ENCODE results near the gene MRPL24. TPM values are rescaled to one million over a fixed set of nuclear protein-coding genes. Genes with fewer than 3 reads are reported as not detected.

Gene MRPL24
- 10 to 100 TPM; 39.1 to 86.7 TPM for total RNA-seq

DNA sequence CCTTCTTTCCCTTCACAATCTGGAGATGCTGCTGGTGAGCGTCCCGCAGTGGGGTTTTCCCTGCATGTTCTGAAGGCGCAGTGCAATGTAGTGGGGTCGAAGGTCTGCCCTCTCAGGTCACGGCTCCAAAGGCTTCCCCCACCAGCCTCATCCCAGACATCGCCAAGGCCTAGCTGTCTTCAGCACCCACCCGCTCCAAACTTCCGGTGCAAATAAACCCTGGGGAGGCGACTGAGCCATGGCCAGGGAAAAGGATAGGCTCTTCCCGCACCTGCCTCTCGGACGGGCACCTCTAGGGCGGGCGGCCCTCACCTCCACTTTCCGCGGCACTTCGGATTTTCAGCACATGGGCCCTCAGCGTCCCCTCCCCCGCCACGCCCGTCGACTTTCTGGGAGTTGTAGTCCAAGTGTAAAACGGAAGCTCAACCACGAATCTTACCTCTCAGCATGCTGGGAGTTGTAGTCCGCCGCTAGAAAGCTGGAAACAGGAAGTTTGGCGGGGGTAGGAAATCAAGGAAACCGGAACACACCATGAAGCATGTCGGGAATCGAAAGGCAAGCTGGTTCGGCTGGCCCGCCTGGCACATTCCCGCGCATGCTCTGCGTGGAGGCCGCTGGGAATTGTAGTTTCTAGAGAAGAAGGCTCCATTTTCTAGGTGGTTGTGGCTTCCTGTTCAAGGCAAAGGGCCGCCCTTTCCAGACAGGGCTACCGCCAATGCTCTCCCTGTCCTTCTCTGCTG is at the start of gene MRPL24:
TSS of gene MRPL24 (minus strand) at position 348 of the 740 bp plus-strand sequence. CDS start 2,384 bp downstream, outside the sequence.
- Histone ChIP-seq H3K4me1 (peaks cover under 1% of the 10 kb centered on the region), H3K9me3 (no peaks in the 10 kb centered on the region)

DNA sequence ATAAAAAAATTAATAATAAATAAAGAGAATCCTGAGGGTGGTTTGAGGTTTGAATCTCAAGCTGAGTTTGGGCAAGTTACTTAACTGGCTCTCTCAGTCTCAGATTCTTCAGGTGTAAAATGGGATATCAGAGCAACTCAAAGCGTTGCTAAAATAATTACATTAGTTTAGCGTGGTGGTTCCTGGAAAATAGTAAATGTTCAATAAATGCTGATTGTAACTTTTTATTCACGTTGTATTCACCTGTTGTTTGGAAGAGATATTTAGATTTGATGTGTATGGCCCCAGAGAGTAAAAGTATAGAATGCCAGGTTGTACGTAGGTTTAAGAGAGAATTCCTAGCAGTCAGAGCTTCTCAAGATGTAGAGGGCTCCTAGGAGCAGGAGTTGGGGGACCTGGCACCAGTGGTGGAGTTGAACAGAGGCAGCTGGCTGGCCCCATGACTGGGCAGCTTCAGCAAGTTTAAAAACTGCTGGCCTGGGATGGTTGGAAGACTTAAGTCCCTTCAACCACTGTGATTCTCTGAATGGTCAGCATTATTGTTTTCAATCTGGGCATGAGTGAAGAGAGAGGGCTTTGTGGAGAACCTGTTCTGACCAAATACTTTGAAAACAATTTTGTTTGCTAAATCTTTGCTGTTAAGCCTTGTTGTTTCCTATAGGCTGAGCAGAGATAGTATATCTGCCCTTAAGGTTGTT is 48.9 kb upstream of the MRPL24 start:
- Histone ChIP-seq H3K9me3 (no peaks in the 10 kb centered on the region), H3K36me3 (peaks cover 8% of the 10 kb centered on the region), H3K9ac (ENCODE audit: low read depth in 2 of 2, low read length in 2 of 2) (no peak overlapping the region), H3K27me3 (no peaks in the 10 kb centered on the region), H3K4me1 (no peaks in the 10 kb centered on the region), H3K4me3 (no peak overlapping the region), H3K27ac (no peak overlapping the region)
- intact Hi-C loops (cut with DNase I) = loop anchor here (10.0 kb wide), 1 partner anchor 135 kb away; the partner anchor contains the start of gene LRRC71
- no peak for DNase-seq
- TF ChIP-seq, protein P1, sequence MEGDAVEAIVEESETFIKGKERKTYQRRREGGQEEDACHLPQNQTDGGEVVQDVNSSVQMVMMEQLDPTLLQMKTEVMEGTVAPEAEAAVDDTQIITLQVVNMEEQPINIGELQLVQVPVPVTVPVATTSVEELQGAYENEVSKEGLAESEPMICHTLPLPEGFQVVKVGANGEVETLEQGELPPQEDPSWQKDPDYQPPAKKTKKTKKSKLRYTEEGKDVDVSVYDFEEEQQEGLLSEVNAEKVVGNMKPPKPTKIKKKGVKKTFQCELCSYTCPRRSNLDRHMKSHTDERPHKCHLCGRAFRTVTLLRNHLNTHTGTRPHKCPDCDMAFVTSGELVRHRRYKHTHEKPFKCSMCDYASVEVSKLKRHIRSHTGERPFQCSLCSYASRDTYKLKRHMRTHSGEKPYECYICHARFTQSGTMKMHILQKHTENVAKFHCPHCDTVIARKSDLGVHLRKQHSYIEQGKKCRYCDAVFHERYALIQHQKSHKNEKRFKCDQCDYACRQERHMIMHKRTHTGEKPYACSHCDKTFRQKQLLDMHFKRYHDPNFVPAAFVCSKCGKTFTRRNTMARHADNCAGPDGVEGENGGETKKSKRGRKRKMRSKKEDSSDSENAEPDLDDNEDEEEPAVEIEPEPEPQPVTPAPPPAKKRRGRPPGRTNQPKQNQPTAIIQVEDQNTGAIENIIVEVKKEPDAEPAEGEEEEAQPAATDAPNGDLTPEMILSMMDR (IDR thresholded peaks at IDR 0.05) = no peak

More for the DNA sequence above, at the start of gene MRPL24:
- no peaks in the 10 kb centered on the region for H3K27me3 ChIP-seq
- DNase-seq = peak; percentile 99
- peak within 1 kb of the TSS; percentile 62 for H3K27ac ChIP-seq
- peak within 1 kb of the TSS; percentile 46 for H3K4me3 ChIP-seq
- intact Hi-C loops (cut with DNase I) = no loop called here
- TF ChIP-seq, protein P1 (IDR thresholded peaks at IDR 0.05) = no peak
- H3K36me3 ChIP-seq = no peaks in the 10 kb centered on the region
- H3K9ac ChIP-seq (ENCODE audit: low read depth in 2 of 2, low read length in 2 of 2) = peak within 1 kb of the TSS; percentile 80 to 89

DNA sequence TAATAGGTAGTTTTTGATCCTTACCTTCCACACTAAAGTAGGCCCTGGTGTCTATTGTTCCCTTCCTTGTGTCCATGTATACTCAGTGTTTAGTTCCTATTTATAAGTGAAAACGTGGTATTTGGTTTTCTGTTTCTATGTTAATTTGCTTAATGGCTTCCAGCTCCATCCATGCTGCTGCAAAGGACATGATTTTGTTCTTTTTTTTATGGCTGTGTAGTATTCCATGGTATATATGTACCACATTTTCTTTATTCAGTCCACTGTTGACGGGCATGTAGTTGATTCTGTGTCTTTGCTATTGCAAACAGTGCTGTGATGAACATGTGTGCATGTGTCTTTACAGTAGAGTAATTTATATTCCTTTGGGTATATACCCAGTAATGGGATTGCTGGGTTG is 47.2 kb upstream of the MRPL24 start:
- H3K36me3 ChIP-seq = peaks cover 8% of the 10 kb centered on the region
- TF ChIP-seq, protein P1 (IDR thresholded peaks at IDR 0.05) = no peak
- H3K4me1 ChIP-seq = no peaks in the 10 kb centered on the region
- H3K9me3 ChIP-seq = no peaks in the 10 kb centered on the region
- intact Hi-C loops (cut with DNase I) = no loop called here
- no peak for DNase-seq
- H3K27me3 ChIP-seq = no peaks in the 10 kb centered on the region
- no peak overlapping the region for H3K4me3 ChIP-seq
- H3K9ac ChIP-seq (ENCODE audit: low read depth in 2 of 2, low read length in 2 of 2) = no peak overlapping the region
- no peak overlapping the region for H3K27ac ChIP-seq

DNA sequence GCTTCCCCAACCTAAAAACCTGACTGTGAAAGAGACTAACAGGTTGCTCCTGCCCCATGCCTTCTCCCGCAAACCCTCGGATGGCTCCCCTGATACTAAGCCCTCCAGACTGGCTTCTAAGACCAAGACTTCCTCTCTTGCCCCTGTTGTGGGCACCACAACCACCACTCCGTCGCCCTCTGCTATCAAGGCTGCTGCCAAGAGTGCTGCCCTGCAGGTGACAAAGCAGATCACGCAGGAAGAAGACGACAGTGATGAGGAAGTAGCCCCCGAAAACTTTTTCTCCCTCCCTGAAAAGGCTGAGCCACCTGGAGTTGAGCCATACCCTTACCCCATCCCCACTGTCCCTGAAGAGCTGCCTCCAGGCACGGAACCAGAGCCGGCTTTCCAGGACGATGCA is 45.8 kb upstream of the MRPL24 start:
- DNase-seq = no peak
- H3K4me3 ChIP-seq = no peak overlapping the region
- intact Hi-C loops (cut with DNase I) = no loop called here
- no peak overlapping the region for H3K9ac ChIP-seq (ENCODE audit: low read depth in 2 of 2, low read length in 2 of 2)
- no peaks in the 10 kb centered on the region for H3K9me3 ChIP-seq
- no peak overlapping the region for H3K27ac ChIP-seq
- no peaks in the 10 kb centered on the region for H3K4me1 ChIP-seq
- H3K36me3 ChIP-seq = peaks cover 6% of the 10 kb centered on the region
- H3K27me3 ChIP-seq = no peaks in the 10 kb centered on the region
- TF ChIP-seq, protein P1 (IDR thresholded peaks at IDR 0.05) = no peak

DNA sequence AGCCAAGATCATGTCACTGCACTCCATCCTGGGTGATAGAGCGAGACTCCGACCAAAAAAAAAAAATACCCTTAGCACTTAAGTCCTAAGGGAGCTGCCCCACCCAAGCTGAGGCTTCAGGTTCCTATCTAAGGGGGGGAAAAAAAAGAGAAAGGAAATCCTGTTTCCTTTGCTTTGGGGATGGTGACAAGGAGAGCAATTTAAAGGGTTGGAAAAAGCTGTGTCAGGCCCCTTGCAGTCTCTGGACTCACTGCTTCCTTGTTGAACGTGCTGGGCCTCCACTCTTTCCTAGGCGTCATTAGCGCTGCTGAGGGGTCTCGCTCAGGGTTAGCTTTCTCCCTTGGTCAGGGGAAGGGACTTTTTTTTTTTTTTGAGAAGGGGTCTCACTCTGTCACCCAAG is 44.6 kb upstream of the MRPL24 start:
- Histone ChIP-seq H3K4me3 (no peak overlapping the region), H3K27ac (no peak overlapping the region), H3K9me3 (no peaks in the 10 kb centered on the region), H3K27me3 (no peaks in the 10 kb centered on the region), H3K36me3 (no peaks in the 10 kb centered on the region), H3K9ac (ENCODE audit: low read depth in 2 of 2, low read length in 2 of 2) (no peak overlapping the region), H3K4me1 (no peaks in the 10 kb centered on the region)
- DNase-seq = no peak
- intact Hi-C loops (cut with DNase I) = no loop called here
- TF ChIP-seq, protein P1 (IDR thresholded peaks at IDR 0.05) = no peak

Measured in colonic mucosa (tissue), 4 donors.